H9 (cell line): ENCODE results near the gene FOXO6. TPM values are rescaled to one million over a fixed set of nuclear protein-coding genes. Genes with fewer than 3 reads are reported as not detected.

Source experiments
- DNase-seq: peaks from one replicate; pipeline ENCODE4 v3.0.0-alpha.2; 2017
- H2AFZ ChIP-seq: one replicate; pipeline ENCODE4 v1.6.1; 2013; ENCODE audit warnings: mild to moderate bottlenecking, low read length, control low read depth, moderate library complexity
- H2AK5ac ChIP-seq: 2 replicates; pipeline ENCODE4 v1.6.1; 2013; ENCODE audit warnings: low read length, control low read depth, mixed read lengths; ENCODE audit not compliant: insufficient read length
- H2BK120ac ChIP-seq: one replicate; pipeline ENCODE4 v1.6.1; 2013; ENCODE audit warnings: low read depth, mild to moderate bottlenecking, low read length, control low read depth, inconsistent platforms; ENCODE audit not compliant: poor library complexity, severe bottlenecking
- H2BK12ac ChIP-seq: 2 replicates; pipeline ENCODE4 v1.6.1; 2013; ENCODE audit warnings: low read length, control low read depth, mixed read lengths, low read depth; ENCODE audit not compliant: insufficient read length
- H2BK15ac ChIP-seq: 2 replicates; pipeline ENCODE4 v1.6.1; 2013; ENCODE audit warnings: low read depth, low read length, control low read depth
- H2BK20ac ChIP-seq: one replicate; pipeline ENCODE4 v1.6.1; 2013; ENCODE audit warnings: low read depth, mild to moderate bottlenecking, low read length, control low read depth, inconsistent platforms; ENCODE audit not compliant: poor library complexity, severe bottlenecking
- H2BK5ac ChIP-seq: 2 replicates; pipeline ENCODE4 v1.6.1; 2013; ENCODE audit warnings: low read length, control low read depth, mixed read lengths; ENCODE audit not compliant: insufficient read length
- H3K14ac ChIP-seq: 2 replicates; pipeline ENCODE4 v1.6.1; 2013; ENCODE audit warnings: low read length, control low read depth; ENCODE audit not compliant: insufficient read depth
- H3K18ac ChIP-seq: 2 replicates; pipeline ENCODE4 v1.6.1; 2013; ENCODE audit warnings: low read depth, mild to moderate bottlenecking, mixed read lengths, low read length, control low read depth; ENCODE audit not compliant: insufficient read length
- H3K23ac ChIP-seq: 2 replicates; pipeline ENCODE4 v1.6.1; 2013; ENCODE audit warnings: low read length, control low read depth, mixed read lengths, low read depth; ENCODE audit not compliant: insufficient read length
- H3K23me2 ChIP-seq: 2 replicates; pipeline ENCODE4 v1.6.1; 2013; ENCODE audit warnings: low read depth, mild to moderate bottlenecking, mixed read lengths, low read length, control low read depth; ENCODE audit not compliant: insufficient read length, poor library complexity, severe bottlenecking
- H3K27ac ChIP-seq: 2 replicates; pipeline ENCODE4 v1.5.1; 2013; ENCODE audit warnings: low read length, control low read depth, mixed read lengths, low read depth; ENCODE audit not compliant: insufficient read length
- H3K27me3 ChIP-seq: 2 replicates; pipeline ENCODE4 v1.6.1; 2013; ENCODE audit warnings: low read length, control low read depth, inconsistent platforms; ENCODE audit not compliant: insufficient read depth
- H3K4ac ChIP-seq: 2 replicates; pipeline ENCODE4 v1.6.1; 2013; ENCODE audit warnings: low read depth, mild to moderate bottlenecking, control low read depth, inconsistent platforms, low read length, moderate library complexity
- H3K4me1 ChIP-seq: 2 replicates; pipeline ENCODE4 v1.6.1; 2013; ENCODE audit warnings: low read length, control low read depth, inconsistent platforms; ENCODE audit not compliant: insufficient read depth
- H3K4me2 ChIP-seq: 2 replicates; pipeline ENCODE4 v1.6.1; 2013; ENCODE audit warnings: low read length, control low read depth, mixed read lengths; ENCODE audit not compliant: insufficient read length, insufficient read depth
- H3K56ac ChIP-seq: 2 replicates; pipeline ENCODE4 v1.6.1; 2013; ENCODE audit warnings: low read depth, mild to moderate bottlenecking, mixed read lengths, low read length, control low read depth; ENCODE audit not compliant: insufficient read length
- H3K79me1 ChIP-seq: 2 replicates; pipeline ENCODE4 v1.6.1; 2013; ENCODE audit warnings: low read depth, mild to moderate bottlenecking, moderate library complexity, low read length, control low read depth, inconsistent platforms; ENCODE audit not compliant: insufficient read depth, poor library complexity, severe bottlenecking
- H3K79me2 ChIP-seq: 2 replicates; pipeline ENCODE4 v1.6.1; 2013; ENCODE audit warnings: low read length, control low read depth, inconsistent platforms; ENCODE audit not compliant: insufficient read depth
- H3K9ac ChIP-seq: 2 replicates; pipeline ENCODE4 v1.6.1; 2013; ENCODE audit warnings: low read length, control low read depth, mixed read lengths; ENCODE audit not compliant: insufficient read length; ENCODE audit errors: extremely low read depth
- H3K9me3 ChIP-seq: one replicate; pipeline ENCODE4 v1.6.1; 2013; ENCODE audit warnings: low read depth, low read length, inconsistent platforms; ENCODE audit not compliant: control insufficient read depth
- H3T11ph ChIP-seq: one replicate; pipeline ENCODE4 v1.6.1; 2013; ENCODE audit warnings: mild to moderate bottlenecking, low read length, control low read depth, inconsistent platforms
- H4K20me1 ChIP-seq: one replicate; pipeline ENCODE4 v1.6.1; 2013; ENCODE audit not compliant: control insufficient read depth, insufficient read length, insufficient read depth
- H4K5ac ChIP-seq: 2 replicates; pipeline ENCODE4 v1.6.1; 2013; ENCODE audit warnings: low read depth, mild to moderate bottlenecking, mixed read lengths, low read length, control low read depth; ENCODE audit not compliant: insufficient read length
- H4K8ac ChIP-seq: replicated peaks from 2 replicates; pipeline ENCODE4 v1.6.1; 2013; ENCODE audit warnings: low read length, control low read depth, mixed read lengths, low read depth; ENCODE audit not compliant: insufficient read length
- H4K91ac ChIP-seq: 2 replicates; pipeline ENCODE4 v1.6.1; 2013; ENCODE audit warnings: low read depth, mild to moderate bottlenecking, moderate library complexity, mixed read lengths, low read length, control low read depth; ENCODE audit not compliant: insufficient read length
- H3K27ac Mint-ChIP-seq, 3 experiments: 2 replicates in 2 of 3; 3 replicates in 1 of 3; pipeline ENCODE4 v1.8.0; 2020 to 2021; ENCODE audit warnings: mixed read lengths in 3 of 3, mild to moderate bottlenecking in 1 of 3, moderate library complexity in 1 of 3
- H3K27me3 Mint-ChIP-seq: 2 replicates; pipeline ENCODE4 v1.8.0; 2021; ENCODE audit warnings: low read depth, mild to moderate bottlenecking, moderate library complexity, mixed read lengths
- H3K36me3 Mint-ChIP-seq, 3 experiments: 2 replicates in 2 of 3; 3 replicates in 1 of 3; pipeline ENCODE4 v1.8.0; 2020 to 2021; ENCODE audit warnings: low read depth in 3 of 3, mixed read lengths in 3 of 3; ENCODE audit not compliant: insufficient read depth in 1 of 3
- H3K4me1 Mint-ChIP-seq, 2 experiments: 2 replicates each; pipeline ENCODE4 v1.8.0; 2020; ENCODE audit warnings: mixed read lengths in 2 of 2
- H3K4me3 Mint-ChIP-seq, 2 experiments: 2 replicates in 1 of 2; 3 replicates in 1 of 2; pipeline ENCODE4 v1.8.0; 2020 to 2021; ENCODE audit warnings: mild to moderate bottlenecking in 2 of 2, mixed read lengths in 2 of 2, moderate library complexity in 1 of 2
- H3K9me3 Mint-ChIP-seq, 2 experiments: 2 replicates in 1 of 2; 3 replicates in 1 of 2; pipeline ENCODE4 v1.8.0; 2020; ENCODE audit warnings: mild to moderate bottlenecking in 2 of 2, mixed read lengths in 2 of 2, moderate library complexity in 1 of 2
- WGBS: extraction: QIAGEN DNeasy Blood & Tissue Kit; methylation state at CpG from one replicate; pipeline ENCODE4 v1.1.7; 2013; ENCODE audit warnings: missing lambda C conversion rate, low lambda C conversion rate, mixed read lengths; ENCODE audit not compliant: insufficient read length; ENCODE audit errors: extremely low coverage; 5-methylcytosine and 5-hydroxymethylcytosine counted together
- total RNA-seq: library from RNA; stranded (reverse); gene quantifications from 2 replicates; pipeline ENCODE4 v1.2.1, GENCODE V29; 2021
- TF ChIP-seq, protein P1 (sequence below): fragments of 200-600 bp; sonication (generic); conservative IDR thresholded peaks from 3 replicates; pipeline ENCODE4 v1.8.0; 2021; ENCODE audit warnings: antibody characterized with exemption, mild to moderate bottlenecking

Gene FOXO6
- total RNA-seq, 1 experiment from 2014 or later: 0.83 TPM

DNA sequence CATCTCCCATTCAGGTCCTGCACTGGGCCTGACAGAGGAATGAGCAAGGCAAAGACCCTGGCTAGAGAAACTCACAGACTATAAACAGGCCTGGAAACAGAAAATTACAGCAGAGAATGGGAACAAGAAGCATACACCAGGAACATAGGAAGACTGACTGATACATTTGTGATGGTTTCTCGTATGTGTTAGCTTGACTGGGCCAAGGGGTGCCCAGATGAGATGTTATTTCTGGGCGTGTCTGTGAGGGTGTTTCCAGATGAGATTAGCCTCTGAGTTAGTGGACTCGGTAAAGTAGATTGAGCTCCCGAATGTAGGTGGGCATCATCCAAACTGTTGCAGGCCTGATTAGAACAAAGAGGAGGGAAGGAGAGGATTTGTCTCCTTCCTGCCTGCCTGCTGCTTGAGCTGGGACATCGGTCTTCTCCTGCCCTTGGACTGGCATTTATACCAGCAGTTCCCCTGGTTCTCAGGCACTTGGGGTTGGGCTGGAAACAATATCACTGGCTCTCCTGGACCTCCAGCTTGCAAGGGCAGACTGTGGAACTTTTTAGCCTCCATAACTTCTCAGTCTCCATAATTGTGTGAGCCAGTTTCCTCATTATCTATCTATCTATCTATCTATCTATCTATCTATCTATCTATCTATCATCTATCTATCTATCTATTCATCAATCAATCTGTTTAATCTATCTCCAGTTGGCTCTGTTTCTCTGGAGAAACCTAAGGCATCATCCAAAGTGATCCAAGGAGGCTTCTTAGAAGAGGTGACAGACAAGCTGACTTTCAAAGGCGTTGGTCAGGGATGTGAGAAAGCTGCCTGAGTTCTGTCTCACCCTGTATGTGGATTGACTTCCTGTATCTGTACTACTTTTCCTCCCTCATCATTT, 9.7 kb upstream of the FOXO6 start:
- Mint-ChIP-seq H3K27ac (no peak overlapping the region), H3K36me3 (no peaks in the 10 kb centered on the region), H3K4me3 (no peak overlapping the region), H3K9me3 (no peaks in the 10 kb centered on the region), H3K4me1 (peaks cover 13 to 14% of the 10 kb centered on the region in 2 experiments), H3K27me3 (peaks cover 9% of the 10 kb centered on the region)
- H3T11ph ChIP-seq: no peak overlapping the region
- H3K4me2 ChIP-seq: no peak overlapping the region
- no peak overlapping the region for H2BK5ac ChIP-seq
- no peak overlapping the region for H2AK5ac ChIP-seq
- no peak overlapping the region for H3K23ac ChIP-seq
- no peaks in the 10 kb centered on the region for H3K79me2 ChIP-seq
- no peaks in the 10 kb centered on the region for H3K79me1 ChIP-seq
- H3K9me3 ChIP-seq: no peaks in the 10 kb centered on the region
- no peak overlapping the region for H3K4ac ChIP-seq
- H3K4me1 ChIP-seq: no peaks in the 10 kb centered on the region
- H4K5ac ChIP-seq: no peak overlapping the region
- DNase-seq: no peak
- H2BK120ac ChIP-seq: no peak overlapping the region
- no peaks in the 10 kb centered on the region for H4K20me1 ChIP-seq
- no peaks in the 10 kb centered on the region for H3K27me3 ChIP-seq
- no peak overlapping the region for H4K8ac ChIP-seq
- no peak overlapping the region for H3K27ac ChIP-seq
- H2AFZ ChIP-seq: no peak overlapping the region
- H3K23me2 ChIP-seq: no peaks in the 10 kb centered on the region
- no peak overlapping the region for H3K56ac ChIP-seq
- no CpG with 5 or more reads among the region's 6 CpGs for WGBS
- TF ChIP-seq, protein P1, sequence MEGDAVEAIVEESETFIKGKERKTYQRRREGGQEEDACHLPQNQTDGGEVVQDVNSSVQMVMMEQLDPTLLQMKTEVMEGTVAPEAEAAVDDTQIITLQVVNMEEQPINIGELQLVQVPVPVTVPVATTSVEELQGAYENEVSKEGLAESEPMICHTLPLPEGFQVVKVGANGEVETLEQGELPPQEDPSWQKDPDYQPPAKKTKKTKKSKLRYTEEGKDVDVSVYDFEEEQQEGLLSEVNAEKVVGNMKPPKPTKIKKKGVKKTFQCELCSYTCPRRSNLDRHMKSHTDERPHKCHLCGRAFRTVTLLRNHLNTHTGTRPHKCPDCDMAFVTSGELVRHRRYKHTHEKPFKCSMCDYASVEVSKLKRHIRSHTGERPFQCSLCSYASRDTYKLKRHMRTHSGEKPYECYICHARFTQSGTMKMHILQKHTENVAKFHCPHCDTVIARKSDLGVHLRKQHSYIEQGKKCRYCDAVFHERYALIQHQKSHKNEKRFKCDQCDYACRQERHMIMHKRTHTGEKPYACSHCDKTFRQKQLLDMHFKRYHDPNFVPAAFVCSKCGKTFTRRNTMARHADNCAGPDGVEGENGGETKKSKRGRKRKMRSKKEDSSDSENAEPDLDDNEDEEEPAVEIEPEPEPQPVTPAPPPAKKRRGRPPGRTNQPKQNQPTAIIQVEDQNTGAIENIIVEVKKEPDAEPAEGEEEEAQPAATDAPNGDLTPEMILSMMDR: no peak
- H2BK20ac ChIP-seq: no peak overlapping the region
- H3K18ac ChIP-seq: no peak overlapping the region
- no peak overlapping the region for H2BK15ac ChIP-seq
- H4K91ac ChIP-seq: no peak overlapping the region
- H2BK12ac ChIP-seq: no peak overlapping the region
- H3K9ac ChIP-seq: no peak overlapping the region
- H3K14ac ChIP-seq: no peak overlapping the region
